GM21423 (cell line): ENCODE measurements around the gene KAT6B.
"Not testable (repeated sequence)": the region's sequence is repeated elsewhere in the genome, so short reads cannot be mapped to it uniquely, and the experiment has no call there.

Experiments
- ATAC-seq: cut with Tn5 transposase; IDR thresholded peaks from one replicate; pipeline ENCODE4 v1.9.1; 2021; ENCODE audit warnings: mild to moderate bottlenecking, moderate library complexity; ENCODE audit not compliant: unreplicated experiment

Gene KAT6B

GRCh38 chr10:74916283-74916682 is 89.9 kb downstream of the KAT6B start:
- no peak for ATAC-seq

GRCh38 chr10:74917481-74918077 is 91.2 kb downstream of the KAT6B start:
- no peak for ATAC-seq

GRCh38 chr10:74919671-74920070 is 93.3 kb downstream of the KAT6B start:
- no peak for ATAC-seq

GRCh38 chr10:74921070-74921469 is 94.7 kb downstream of the KAT6B start:
- ATAC-seq, result not testable (repeated sequence)

GRCh38 chr10:74921744-74922143 is 95.3 kb downstream of the KAT6B start:
- ATAC-seq, result no peak

GRCh38 chr10:74922921-74923320 is 96.5 kb downstream of the KAT6B start:
- ATAC-seq, result no peak

- no peak for ATAC-seq
Measured at GRCh38 chr10:74923556-74923955, 97.2 kb downstream of the KAT6B start.

- no peak for ATAC-seq
Measured at GRCh38 chr10:74924251-74924963, 98.0 kb downstream of the KAT6B start.

GRCh38 chr10:74925291-74925690 is 98.9 kb downstream of the KAT6B start:
- no peak for ATAC-seq

- no peak for ATAC-seq
Measured at GRCh38 chr10:74925708-74926107, 99.3 kb downstream of the KAT6B start.

- ATAC-seq, result no peak
Measured at GRCh38 chr10:74926791-74927585, 100.6 kb downstream of the KAT6B start.

- ATAC-seq, result no peak
Measured at GRCh38 chr10:74927701-74928100, 101.3 kb downstream of the KAT6B start.

GRCh38 chr10:74928742-74929191 is 102.4 kb downstream of the KAT6B start:
- ATAC-seq, result no peak

- ATAC-seq, result no peak
Measured at GRCh38 chr10:74929197-74929596, 102.8 kb downstream of the KAT6B start.

GRCh38 chr10:74930965-74931364 is 104.6 kb downstream of the KAT6B start:
- no peak for ATAC-seq

- ATAC-seq, result no peak
Measured at GRCh38 chr10:74932648-74933047, 106.2 kb downstream of the KAT6B start.

- no peak for ATAC-seq
Measured at GRCh38 chr10:74934100-74934812, 107.9 kb downstream of the KAT6B start.

- ATAC-seq, result no peak
Measured at GRCh38 chr10:74936577-74937265, 110.3 kb downstream of the KAT6B start.

GRCh38 chr10:74937266-74937856 is 111.0 kb downstream of the KAT6B start:
- no peak for ATAC-seq

GRCh38 chr10:74944205-74944604 is 117.8 kb downstream of the KAT6B start:
- no peak for ATAC-seq
